Subcutaneous adipose tissue (tissue), 4 donors: Measurements from ENCODE around the gene MSI1. TPM values are rescaled to one million over a fixed set of nuclear protein-coding genes. Genes with fewer than 3 reads are reported as not detected.
A peak's percentile ranks its signal among the peaks of the same experiment; 100 is the strongest.

ENCODE experiments used
- CTCF ChIP-seq: fragments of 450-650 bp; IDR thresholded peaks from one replicate; pipeline ENCODE4 v1.5.1; 2016; ENCODE audit warnings: low read depth, mild to moderate bottlenecking, control low read depth, antibody characterized with exemption, moderate library complexity
- small RNA-seq: library from RNA; depleted of rRNA; stranded (forward); fragments of <200 nt; gene quantifications from one replicate; pipeline ENCODE3, GENCODE V24; 2016
- total RNA-seq, 4 donors: library from RNA; depleted of rRNA; stranded (reverse); fragments of >200 nt; gene quantifications; one replicate each; pipeline ENCODE4 v1.1.0, GENCODE V29; 2016

The MSI1 gene
- total RNA-seq, 4 donors from 2014 or later = not detected

DNA sequence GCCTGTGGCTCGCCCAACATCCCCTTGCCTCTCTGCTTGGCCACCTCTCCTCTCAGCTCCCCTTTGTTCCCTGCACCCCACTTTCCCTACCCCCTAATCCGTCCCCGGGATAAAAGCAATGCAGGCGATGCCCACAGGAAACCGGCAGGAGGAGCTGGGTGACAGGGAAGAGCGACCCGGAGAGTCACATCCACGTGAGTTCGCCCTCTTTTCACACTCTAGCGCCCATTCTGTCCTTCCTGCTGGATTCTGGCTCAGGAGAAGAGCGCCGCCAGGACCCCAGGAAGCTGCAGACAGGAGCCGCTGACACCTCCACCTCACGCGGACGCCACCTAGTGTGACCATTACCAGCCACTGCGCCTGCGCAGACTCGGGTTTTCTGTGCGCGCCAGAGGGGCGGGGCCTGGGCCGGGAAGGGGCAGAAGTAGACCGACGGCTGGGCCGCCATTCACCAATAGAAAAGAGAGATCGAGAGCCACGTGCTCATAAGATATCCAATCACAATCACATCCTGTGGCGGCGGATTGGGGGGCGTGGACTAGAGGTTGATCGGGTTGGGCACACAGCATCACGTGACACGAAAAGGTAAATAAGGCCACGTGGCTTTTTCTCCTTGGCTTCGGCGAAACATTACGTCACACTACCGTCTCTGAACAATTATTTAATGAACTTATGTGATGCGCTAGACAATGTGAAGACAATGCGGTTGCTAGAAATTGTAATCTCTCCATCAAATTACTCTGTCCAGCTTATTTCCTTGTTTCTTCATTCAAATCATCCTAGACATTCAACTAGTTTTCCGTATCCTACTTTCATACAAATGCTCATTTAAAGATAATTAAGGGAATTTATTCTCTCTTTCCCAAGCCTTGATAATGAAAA is 51.5 kb downstream of the MSI1 start:
- no peak for TF ChIP-seq CTCF

GRCh38 chr12:120316798-120317223 is 52.2 kb downstream of the MSI1 start:
- no peak for TF ChIP-seq CTCF

DNA sequence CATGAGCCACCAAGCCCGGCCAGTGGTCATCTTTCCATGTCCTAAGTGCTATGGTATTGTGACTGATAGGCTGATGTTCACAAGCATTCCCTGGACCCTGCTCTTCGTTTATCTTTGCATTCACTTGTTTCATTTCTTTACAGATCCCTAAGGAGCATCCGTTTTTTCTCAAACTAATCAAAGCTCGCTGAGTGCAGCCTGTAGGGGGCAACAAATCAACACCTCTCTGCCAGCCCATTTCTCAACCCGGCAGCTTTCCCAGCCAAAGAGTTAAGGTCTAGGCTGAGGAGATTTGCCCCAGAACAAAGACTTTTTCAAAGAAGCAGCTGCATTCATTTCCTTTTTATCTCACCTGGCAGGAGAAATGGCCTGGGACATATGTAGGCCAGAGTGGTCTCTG is 54.7 kb downstream of the MSI1 start:
- no peak for TF ChIP-seq CTCF

GRCh38 chr12:120301962-120302815 is 66.8 kb downstream of the MSI1 start, which contains the start of gene SIRT4:
TSS of gene SIRT4 (plus strand) at chr12:120302321. CDS start at chr12:120303562, 1,241 bp downstream.
- TF ChIP-seq CTCF = no peak

- TF ChIP-seq CTCF = no peak
Measured at GRCh38 chr12:120292661-120293531, 76.1 kb downstream of the MSI1 start, which contains the start of gene RNU4-1. TSS of gene RNU4-1 (minus strand) at chr12:120293237.

DNA sequence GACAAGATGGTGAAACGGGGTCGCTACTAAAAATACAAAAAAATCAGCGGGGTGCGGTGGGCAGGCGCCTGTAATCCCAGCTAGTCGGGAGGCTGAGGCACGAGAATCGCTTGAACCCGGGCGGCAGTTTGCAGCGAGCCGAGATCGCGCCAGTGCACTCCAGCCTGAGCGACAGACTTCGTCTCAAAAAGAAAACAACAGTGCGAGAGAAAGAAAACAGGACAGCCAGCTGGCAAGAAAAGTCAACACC is 76.6 kb downstream of the MSI1 start:
- no peak for TF ChIP-seq CTCF

Small RNAs within 50 kb of the gene (small RNA-seq; reads per million reads assigned to genes)
- gene RNU4-1 = 1,293 reads per million, percentile 99 among the genes with 10 or more reads in this experiment
- gene RNU4-2 = 2,807 reads per million, percentile 100 among the genes with 10 or more reads in this experiment
- gene RNU6-1088P = not detected

Other genes with a start within 250 kb of the MSI1 start
- gene GCN1, start 174.4 kb downstream of the MSI1 start, total RNA-seq = 10 to 100 TPM; 36.4 to 56.7 (median 41.6) TPM
- gene RPLP0, start 168.1 kb downstream of the MSI1 start, total RNA-seq = 1,000 to 10,000 TPM; 1,255 to 2,927 (median 2,327) TPM
- 10 to 100 TPM; 54.1 to 93.1 (median 65.0) TPM for gene PXN, start 103.4 kb downstream of the MSI1 start, total RNA-seq
- under 1 TPM; under 0.01 TPM for gene RNU4-2, start 77.3 kb downstream of the MSI1 start, total RNA-seq
- under 1 TPM; under 0.01 TPM for gene RNU4-1, start 75.9 kb downstream of the MSI1 start, total RNA-seq
- 1 to 10 TPM in 2 of 4 donors, under 1 TPM in 2; 0.82 to 10.0 (median 1.4) TPM for gene SIRT4, start 66.8 kb downstream of the MSI1 start, total RNA-seq
- not detected for gene PLA2G1B, start 41.4 kb downstream of the MSI1 start, total RNA-seq
- 100 to 1,000 TPM; 514 to 710 (median 569) TPM for gene COX6A1, start 68.9 kb upstream of the MSI1 start, total RNA-seq
- gene TRIAP1, start 77.2 kb upstream of the MSI1 start, total RNA-seq = 10 to 100 TPM; 12.6 to 31.8 (median 15.7) TPM
- gene GATC, start 77.3 kb upstream of the MSI1 start, total RNA-seq = 10 to 100 TPM; 18.1 to 29.3 (median 25.5) TPM
- gene SRSF9, start 100.6 kb upstream of the MSI1 start, total RNA-seq = 100 to 1,000 TPM in 1 of 4 donors, 10 to 100 TPM in 3; 61.4 to 100 (median 66.0) TPM
- gene DYNLL1, start 126.9 kb upstream of the MSI1 start, total RNA-seq = 100 to 1,000 TPM in 3 of 4 donors, 10 to 100 TPM in 1; 70.6 to 280 (median 137) TPM
- gene COQ5, start 160.0 kb upstream of the MSI1 start, total RNA-seq = 10 to 100 TPM; 29.0 to 33.5 (median 30.5) TPM
- 100 to 1,000 TPM; 147 to 314 (median 180) TPM for gene RNF10, start 165.2 kb upstream of the MSI1 start, total RNA-seq
- 10 to 100 TPM; 20.4 to 57.4 (median 32.4) TPM for gene POP5, start 212.2 kb upstream of the MSI1 start, total RNA-seq